HG03175 (cell line): ENCODE measurements around the gene GAL.
"Not testable (repeated sequence)": the region's sequence is repeated elsewhere in the genome, so short reads cannot be mapped to it uniquely, and the experiment has no call there.

Source experiments
- ATAC-seq: cut with Tn5 transposase; IDR thresholded peaks from one replicate; pipeline ENCODE4 v1.9.1; 2021; ENCODE audit warnings: mild to moderate bottlenecking, moderate library complexity; ENCODE audit not compliant: unreplicated experiment

Gene GAL, protein sequence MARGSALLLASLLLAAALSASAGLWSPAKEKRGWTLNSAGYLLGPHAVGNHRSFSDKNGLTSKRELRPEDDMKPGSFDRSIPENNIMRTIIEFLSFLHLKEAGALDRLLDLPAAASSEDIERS

GRCh38 chr11:68684385-68685356 lies at the start of gene GAL:
TSS of gene GAL (plus strand) at chr11:68684544. CDS start at chr11:68684924, 380 bp downstream.
- no peak for ATAC-seq

- ATAC-seq, result not testable (repeated sequence)
Observed at GRCh38 chr11:68634606-68635005, 49.7 kb upstream of the GAL start.

DNA sequence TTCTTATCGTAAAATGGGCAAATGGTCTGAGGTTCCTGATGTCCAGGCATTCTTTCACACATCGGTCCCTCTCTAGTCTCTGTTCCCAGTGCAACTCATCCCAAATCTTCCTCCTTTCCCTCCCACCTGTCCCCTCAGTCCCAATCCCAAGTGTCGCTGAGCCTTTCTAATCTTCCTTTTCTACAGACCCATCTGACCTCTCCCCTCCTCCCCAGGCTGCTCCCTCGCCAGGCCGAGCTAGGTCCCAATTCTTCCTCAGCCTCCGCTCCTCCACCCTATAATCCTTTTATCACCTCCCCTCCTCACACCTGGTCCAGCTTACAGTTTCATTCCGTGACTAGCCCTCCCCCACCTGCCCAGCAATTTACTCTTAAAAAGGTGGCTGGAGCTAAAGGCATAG lies 49.2 kb upstream of the GAL start:
- not testable (repeated sequence) for ATAC-seq

- ATAC-seq, result not testable (repeated sequence)
Observed at GRCh38 chr11:68635883-68636282, 48.5 kb upstream of the GAL start.

- not testable (repeated sequence) for ATAC-seq
Observed at GRCh38 chr11:68639322-68639721, 45.0 kb upstream of the GAL start.

DNA sequence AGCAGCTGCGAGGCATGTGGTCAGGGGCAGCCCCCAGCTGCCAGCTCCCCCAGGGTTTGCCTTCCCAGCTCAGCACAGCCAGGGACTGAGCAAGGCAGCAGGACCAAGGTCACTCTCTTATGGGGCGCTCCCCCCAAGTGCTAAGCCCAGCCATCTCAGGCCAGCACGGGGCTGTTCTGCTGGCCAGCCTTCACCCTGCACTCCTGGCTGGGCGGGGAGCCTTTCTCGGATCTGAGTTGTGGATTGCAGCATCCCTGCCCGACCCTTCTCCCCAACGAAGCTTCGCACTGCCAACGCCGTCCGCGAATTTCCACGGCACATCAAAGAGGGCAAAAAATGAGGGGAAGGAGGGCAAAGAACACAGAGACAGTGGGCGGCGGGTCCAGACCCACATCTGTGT lies 42.5 kb upstream of the GAL start:
- ATAC-seq, result no peak

DNA sequence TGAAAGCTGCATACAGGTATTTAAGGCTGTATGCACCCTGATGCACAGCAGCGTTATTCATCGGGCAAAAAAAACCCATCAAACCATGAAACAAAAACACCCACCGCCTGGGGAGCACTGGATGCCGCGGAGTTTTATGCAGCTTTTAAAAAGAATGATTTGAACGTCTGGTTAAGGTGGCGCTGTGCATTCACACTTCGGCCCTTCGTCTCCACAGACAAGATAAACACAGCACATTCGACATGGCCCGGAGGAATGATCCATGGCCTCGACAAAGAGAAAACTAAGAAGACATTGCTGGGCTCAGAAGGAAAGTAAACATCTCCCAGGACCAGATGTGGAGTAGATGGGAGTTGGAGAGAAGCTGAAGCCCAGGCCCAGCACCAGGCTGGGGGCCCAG lies 40.8 kb upstream of the GAL start:
- no peak for ATAC-seq

DNA sequence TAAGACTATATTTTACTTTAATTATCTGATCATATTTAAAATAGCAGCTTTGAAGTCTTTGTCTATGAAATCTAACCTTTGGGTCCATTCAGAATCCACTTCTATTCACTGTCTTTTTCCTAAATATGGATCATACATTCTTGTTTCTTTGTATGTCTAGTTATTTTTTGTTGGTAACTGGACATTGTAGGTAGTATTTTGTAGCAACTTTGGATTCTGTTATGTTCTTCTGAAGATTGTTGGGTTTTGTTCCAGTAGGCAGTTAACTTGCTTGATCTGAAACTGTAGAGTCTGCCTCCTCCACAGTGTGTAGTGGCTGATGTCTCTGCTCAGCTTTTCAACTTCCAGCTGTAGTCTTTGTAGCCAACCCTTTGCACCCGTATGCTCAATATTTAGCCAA lies 37.5 kb upstream of the GAL start:
- ATAC-seq, result no peak

- no peak for ATAC-seq
Observed at GRCh38 chr11:68649851-68650555, 34.3 kb upstream of the GAL start.

GRCh38 chr11:68650801-68651200 lies 33.5 kb upstream of the GAL start:
- no peak for ATAC-seq

GRCh38 chr11:68651208-68651984 lies 32.9 kb upstream of the GAL start:
- no peak for ATAC-seq

- no peak for ATAC-seq
Observed at GRCh38 chr11:68651985-68652682, 32.2 kb upstream of the GAL start.

GRCh38 chr11:68652683-68653156 lies 31.6 kb upstream of the GAL start:
- ATAC-seq, result no peak

GRCh38 chr11:68653486-68654430 lies 30.6 kb upstream of the GAL start:
- no peak for ATAC-seq

GRCh38 chr11:68654978-68655377 lies 29.4 kb upstream of the GAL start:
- ATAC-seq, result no peak

DNA sequence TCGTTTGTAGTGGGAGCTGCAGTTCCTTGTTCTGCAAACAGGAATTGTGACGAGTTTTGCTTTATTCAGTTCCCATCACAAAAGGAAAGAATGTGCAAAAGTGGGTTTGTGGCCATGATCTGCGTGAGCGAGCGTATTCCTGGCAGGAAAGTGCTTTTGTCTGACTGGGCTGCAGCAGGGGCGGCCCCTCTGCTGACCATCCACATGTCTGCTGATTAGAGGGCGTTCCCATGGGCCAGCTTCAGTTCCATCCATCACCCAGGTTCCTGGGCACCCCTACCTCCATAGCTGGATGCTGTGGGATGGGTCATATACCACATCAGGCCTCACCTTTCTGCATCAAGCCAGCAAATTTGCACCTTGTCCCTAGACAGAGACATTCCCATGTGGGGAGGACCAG lies 28.9 kb upstream of the GAL start:
- ATAC-seq, result no peak

- ATAC-seq, result no peak
Observed at GRCh38 chr11:68655806-68656205, 28.5 kb upstream of the GAL start.

GRCh38 chr11:68657021-68657780 lies 27.1 kb upstream of the GAL start:
- ATAC-seq, result no peak
